GM19468 (cell line): ENCODE measurements around the gene CPA4.

Experiments
- ATAC-seq: cut with Tn5 transposase; IDR thresholded peaks from one replicate; pipeline ENCODE4 v1.9.1; 2021; ENCODE audit warnings: mild to moderate bottlenecking, moderate library complexity, moderate number of reproducible peaks; ENCODE audit not compliant: unreplicated experiment; ENCODE audit errors: extremely low read depth

The CPA4 gene

GRCh38 chr7:130360518-130360917 is 67.6 kb downstream of the CPA4 start:
- ATAC-seq = no peak

- no peak for ATAC-seq
Observed at GRCh38 chr7:130361681-130362080, 68.7 kb downstream of the CPA4 start.

GRCh38 chr7:130362251-130362816 is 69.4 kb downstream of the CPA4 start:
- no peak for ATAC-seq

GRCh38 chr7:130363026-130363847 is 70.3 kb downstream of the CPA4 start:
- no peak for ATAC-seq

- ATAC-seq = no peak
Observed at GRCh38 chr7:130364451-130364850, 71.5 kb downstream of the CPA4 start.

GRCh38 chr7:130365088-130365487 is 72.1 kb downstream of the CPA4 start:
- ATAC-seq = no peak

- ATAC-seq = no peak
Observed at GRCh38 chr7:130365511-130366441, 72.8 kb downstream of the CPA4 start.

GRCh38 chr7:130366564-130366963 is 73.6 kb downstream of the CPA4 start:
- ATAC-seq = no peak

- no peak for ATAC-seq
Observed at GRCh38 chr7:130367088-130367755, 74.3 kb downstream of the CPA4 start.

GRCh38 chr7:130367836-130368746 is 75.1 kb downstream of the CPA4 start:
- ATAC-seq = no peak

GRCh38 chr7:130369110-130369711 is 76.2 kb downstream of the CPA4 start:
- ATAC-seq = no peak

- ATAC-seq = no peak
Observed at GRCh38 chr7:130369831-130370550, 77.0 kb downstream of the CPA4 start.

GRCh38 chr7:130371046-130371445 is 78.1 kb downstream of the CPA4 start:
- ATAC-seq = no peak

GRCh38 chr7:130372402-130373165 is 79.6 kb downstream of the CPA4 start:
- no peak for ATAC-seq
